Hindlimb muscle (tissue), 1 donor: ENCODE results near the gene N4BP2L2. TPM values are rescaled to one million over a fixed set of nuclear protein-coding genes. Genes with fewer than 3 reads are reported as not detected.

Experiments used
- DNase-seq: peaks from one replicate; pipeline ENCODE4 v3.0.0-alpha.2; 2013
- polyA plus RNA-seq: library from polyadenylated mRNA; unstranded; fragments of 120-200 nt; gene quantifications from one replicate; pipeline ENCODE4 v1.2.1, GENCODE V29; 2013; ENCODE audit not compliant: insufficient read length

N4BP2L2 gene
- polyA plus RNA-seq, 1 donor = 107 TPM

- DNase-seq = no peak
These were observed 113.4 kb downstream of the N4BP2L2 start for GRCh38 chr13:32425158-32425557.

- no peak for DNase-seq
These were observed 115.0 kb downstream of the N4BP2L2 start for GRCh38 chr13:32423592-32423991.

GRCh38 chr13:32419862-32420261 lies 118.7 kb downstream of the N4BP2L2 start:
- DNase-seq = no peak

- DNase-seq = no peak
These were observed 120.6 kb downstream of the N4BP2L2 start for GRCh38 chr13:32417995-32418394.

GRCh38 chr13:32415019-32415418 lies 123.6 kb downstream of the N4BP2L2 start:
- no peak for DNase-seq

GRCh38 chr13:32414580-32414979 lies 124.0 kb downstream of the N4BP2L2 start:
- no peak for DNase-seq

GRCh38 chr13:32413284-32413683 lies 125.3 kb downstream of the N4BP2L2 start:
- no peak for DNase-seq

- peak; percentile 69 for DNase-seq
These were observed 128.8 kb downstream of the N4BP2L2 start for GRCh38 chr13:32409561-32410421.

GRCh38 chr13:32409001-32409313 lies 129.6 kb downstream of the N4BP2L2 start:
- no peak for DNase-seq

- no peak for DNase-seq
These were observed 130.1 kb downstream of the N4BP2L2 start for GRCh38 chr13:32408296-32409000.

GRCh38 chr13:32407854-32408253 lies 130.7 kb downstream of the N4BP2L2 start:
- DNase-seq = no peak

GRCh38 chr13:32403108-32403507 lies 135.5 kb downstream of the N4BP2L2 start:
- no peak for DNase-seq

GRCh38 chr13:32391101-32391619 lies 147.4 kb downstream of the N4BP2L2 start:
- no peak for DNase-seq

- no peak for DNase-seq
These were observed 148.1 kb downstream of the N4BP2L2 start for GRCh38 chr13:32390484-32390883.

- no peak for DNase-seq
These were observed 148.5 kb downstream of the N4BP2L2 start for GRCh38 chr13:32390048-32390447.

- DNase-seq = no peak
These were observed 153.2 kb downstream of the N4BP2L2 start for GRCh38 chr13:32385410-32385809.

- no peak for DNase-seq
These were observed 153.9 kb downstream of the N4BP2L2 start for GRCh38 chr13:32384702-32385101.

GRCh38 chr13:32383836-32384618 lies 154.6 kb downstream of the N4BP2L2 start:
- no peak for DNase-seq

Other genes with a start within 250 kb of the N4BP2L2 start
- not detected for gene ZAR1L, start 223.4 kb downstream of the N4BP2L2 start, polyA plus RNA-seq
- gene BRCA2, start 223.3 kb downstream of the N4BP2L2 start, polyA plus RNA-seq = 3.0 TPM
- 9.5 TPM for gene N4BP2L1, start 110.7 kb downstream of the N4BP2L2 start, polyA plus RNA-seq
- 33.7 TPM for gene PDS5B, start 47.7 kb upstream of the N4BP2L2 start, polyA plus RNA-seq